Activated CD8-positive, alpha-beta memory T cell treated with anti-CD3 and anti-CD28 coated beads for 48 hours (primary cell): ENCODE measurements around the gene NR2E3.
"Not testable (repeated sequence)": the region's sequence is repeated elsewhere in the genome, so short reads cannot be mapped to it uniquely, and the experiment has no call there.

Experiments used
- DNase-seq, 3 experiments: peaks; one replicate each; pipeline ENCODE4 v3.0.0-alpha.2; 2020; ENCODE audit warnings: low read depth in 2 of 3, low spot score in 2 of 3

The NR2E3 gene

DNA sequence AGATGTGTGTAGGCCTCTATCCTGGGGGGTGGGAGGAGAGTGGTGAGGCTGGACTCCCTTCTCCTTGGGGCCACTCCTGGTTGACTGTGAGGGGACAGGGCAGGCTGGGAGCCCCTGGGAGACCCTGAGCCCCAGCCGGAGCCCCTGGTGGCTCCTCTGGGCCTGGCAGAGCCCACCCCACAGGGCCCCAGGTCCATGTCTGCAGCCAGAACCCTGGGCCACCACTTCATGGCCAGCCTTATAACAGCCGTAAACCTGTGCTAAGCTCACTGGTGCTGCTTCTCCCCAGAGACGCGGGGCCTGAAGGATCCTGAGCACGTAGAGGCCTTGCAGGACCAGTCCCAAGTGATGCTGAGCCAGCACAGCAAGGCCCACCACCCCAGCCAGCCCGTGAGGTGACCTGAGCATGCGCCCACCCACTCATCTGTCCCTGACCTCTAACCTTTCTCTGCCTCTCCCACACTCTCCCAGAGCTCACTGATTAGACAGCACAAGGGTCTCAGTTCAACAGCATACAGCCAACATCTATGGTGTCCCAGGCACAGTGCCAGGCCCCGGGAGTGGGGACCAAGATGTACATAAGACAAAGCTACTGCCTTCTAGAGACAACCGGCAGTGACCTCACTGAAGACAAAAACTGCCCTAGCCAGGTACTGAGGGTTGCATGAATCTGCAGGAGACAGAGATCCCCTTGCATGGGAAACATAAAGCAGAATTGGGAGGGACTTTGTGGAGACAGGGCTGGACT is 3.5 kb downstream of the NR2E3 start:
- DNase-seq, result no peak

DNA sequence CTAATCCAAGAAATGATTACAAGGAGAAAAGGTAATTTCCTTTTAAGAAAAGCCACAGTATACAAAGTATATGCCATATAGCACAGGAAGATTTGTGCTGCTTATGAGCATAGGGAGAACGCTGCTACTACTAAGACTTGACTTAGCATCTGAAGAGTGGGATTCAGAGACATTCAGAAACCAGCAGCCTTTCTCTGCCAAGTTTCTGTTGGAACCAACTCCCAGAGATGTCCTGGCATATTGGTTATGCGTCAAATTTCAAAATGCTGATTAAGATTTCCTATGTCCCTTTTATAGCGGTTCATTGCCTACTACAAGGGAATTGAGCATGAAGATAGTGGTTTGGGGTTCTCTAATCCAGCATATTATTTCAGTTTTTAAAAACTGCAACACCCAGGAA is 4.9 kb downstream of the NR2E3 start:
- DNase-seq, result no peak

DNA sequence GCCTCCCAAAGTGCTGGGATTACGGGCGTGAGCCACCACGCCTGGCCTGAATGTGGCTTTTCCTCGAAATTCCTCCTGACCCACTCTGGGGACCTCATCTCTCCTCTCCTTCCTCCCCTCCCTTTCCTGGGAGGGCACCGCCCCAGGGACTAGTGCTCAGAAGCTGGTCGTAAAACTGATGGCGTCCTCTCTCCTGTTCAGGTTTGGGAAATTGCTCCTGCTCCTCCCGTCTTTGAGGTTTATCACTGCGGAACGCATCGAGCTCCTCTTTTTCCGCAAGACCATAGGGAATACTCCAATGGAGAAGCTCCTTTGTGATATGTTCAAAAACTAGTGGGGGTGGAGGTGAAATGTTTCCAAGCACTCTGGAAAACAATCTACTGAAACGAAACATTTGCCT is 7.0 kb downstream of the NR2E3 start:
- no peak for DNase-seq

DNA sequence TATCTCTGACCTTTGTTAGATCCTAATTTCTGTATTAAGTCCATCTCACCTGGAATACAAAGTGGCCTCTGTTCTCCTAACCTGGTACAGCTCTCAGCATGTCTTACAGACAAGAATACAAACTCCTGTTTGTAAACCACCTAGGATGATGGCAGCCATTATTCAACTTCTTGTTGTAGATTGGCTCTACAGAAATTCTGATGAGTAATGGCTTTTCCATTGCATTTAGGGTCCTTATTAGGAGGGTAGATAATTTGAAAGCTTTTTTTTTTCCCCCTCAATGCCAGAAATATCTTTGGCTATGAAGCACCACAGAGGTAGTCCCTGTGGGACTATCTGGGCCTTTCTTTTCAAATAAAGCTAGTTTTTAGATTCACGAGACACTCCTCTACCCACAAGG is 9.8 kb downstream of the NR2E3 start:
- DNase-seq, result no peak

DNA sequence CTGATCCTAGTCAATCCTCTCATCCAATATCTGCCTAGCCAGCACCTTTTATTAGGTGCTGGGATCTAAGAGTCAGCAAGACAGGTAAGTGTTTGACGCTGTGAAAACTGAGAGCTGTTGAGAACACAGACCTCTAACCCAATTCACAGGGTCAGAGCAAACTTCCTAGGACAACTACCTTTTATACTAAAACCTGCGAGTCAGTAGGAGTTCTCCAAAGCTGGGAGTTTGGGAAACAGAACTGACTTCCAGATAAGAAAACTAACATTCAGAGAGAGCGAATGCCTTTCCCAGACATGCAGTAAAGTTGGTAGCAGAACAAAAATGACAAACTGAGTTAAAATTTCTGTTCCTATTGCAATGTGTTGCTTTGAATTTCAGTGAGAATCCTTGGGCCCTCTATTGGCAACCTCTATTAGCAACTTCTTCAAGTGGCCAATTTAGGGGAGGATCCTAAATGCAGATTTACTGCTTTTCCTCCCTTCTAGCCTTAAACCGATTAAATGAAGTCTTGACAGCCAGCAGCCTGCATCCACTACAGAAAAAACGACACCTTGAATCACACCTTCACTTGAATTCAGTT is 11.3 kb downstream of the NR2E3 start:
- no peak for DNase-seq

DNA sequence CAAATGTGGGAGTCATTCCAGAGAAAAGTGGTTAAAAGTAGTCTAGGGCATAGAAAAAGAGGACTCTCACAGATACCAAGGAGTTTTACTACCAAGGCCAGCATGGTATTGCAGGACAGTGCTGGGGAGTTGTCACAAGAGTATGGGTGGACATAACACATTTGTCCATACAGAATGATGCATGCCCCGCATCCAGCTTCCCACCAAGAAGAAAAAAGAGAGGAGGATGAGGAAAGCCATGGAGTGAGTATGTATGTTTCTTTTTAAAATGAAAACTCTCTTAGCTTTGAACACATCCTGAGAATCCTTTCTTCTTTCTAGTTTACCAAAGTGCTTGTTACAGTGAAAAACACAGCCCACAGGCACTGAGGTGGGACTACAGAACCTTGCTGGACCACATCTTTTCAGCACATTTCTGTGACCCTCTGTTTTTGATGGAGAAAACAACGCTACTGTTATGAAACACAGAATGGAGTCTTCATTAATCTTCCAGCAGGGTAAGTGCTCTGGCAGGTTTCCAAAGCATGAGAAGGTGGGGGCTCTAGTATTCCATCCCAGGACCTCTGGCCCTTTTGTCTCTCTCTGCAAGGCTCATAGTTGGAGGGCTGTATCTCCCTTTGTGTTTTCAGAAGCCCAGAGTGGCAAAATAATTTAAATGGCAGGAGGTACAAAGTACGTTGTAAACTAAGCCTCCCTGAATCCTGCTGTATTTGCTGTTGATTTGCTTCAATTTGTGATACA is 12.7 kb downstream of the NR2E3 start:
- DNase-seq, result no peak

DNA sequence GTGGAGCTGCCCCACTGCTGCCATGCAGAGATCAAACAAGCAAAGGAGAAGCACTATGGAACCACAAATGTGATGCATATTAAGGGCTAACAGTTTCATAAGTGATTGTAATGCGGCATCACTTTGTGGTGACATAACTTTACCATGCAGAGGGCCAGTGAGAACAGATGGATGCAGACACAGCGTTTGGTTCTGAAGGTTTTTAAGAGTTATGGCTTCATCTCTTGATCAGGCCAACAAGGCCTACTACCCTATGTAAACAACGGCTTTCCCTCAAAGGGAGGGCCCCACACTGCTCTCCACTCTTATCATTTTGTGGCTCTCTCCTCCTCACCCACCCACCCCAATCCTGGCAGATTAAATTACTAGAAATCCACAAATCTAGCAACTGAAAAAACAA is 13.4 kb downstream of the NR2E3 start:
- DNase-seq, result no peak

DNA sequence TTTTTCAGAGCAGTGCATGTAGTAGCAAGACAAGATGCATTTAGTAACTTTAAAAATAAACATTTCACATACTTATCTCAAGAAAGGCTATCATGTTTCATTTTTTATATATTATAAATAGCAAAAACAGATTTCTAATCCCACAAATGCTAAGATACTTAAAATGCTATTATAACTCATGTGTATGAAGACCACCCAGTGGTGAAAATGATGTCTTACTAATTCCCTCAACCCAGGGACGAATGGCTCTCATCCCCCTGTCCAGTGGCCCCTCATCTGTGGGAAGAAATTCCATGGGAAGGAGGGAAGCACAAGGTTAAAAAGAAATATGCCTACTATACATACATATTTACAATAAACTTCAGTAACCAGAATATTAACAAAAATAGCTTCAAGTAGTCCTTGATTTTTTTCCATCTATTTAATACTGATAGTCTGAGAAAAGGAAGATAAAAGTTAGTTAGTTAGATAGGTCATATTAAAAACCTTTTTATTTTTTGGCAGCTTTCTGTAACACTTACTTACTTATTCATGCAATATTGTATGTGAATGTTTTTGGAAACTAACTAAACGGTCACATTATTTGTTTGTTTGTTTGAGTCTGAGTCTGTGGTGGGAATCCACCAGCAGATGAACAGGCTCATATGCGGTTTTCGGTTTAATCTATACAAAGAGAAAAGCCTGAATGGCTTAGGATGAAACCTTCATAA is 14.8 kb downstream of the NR2E3 start:
- no peak for DNase-seq

DNA sequence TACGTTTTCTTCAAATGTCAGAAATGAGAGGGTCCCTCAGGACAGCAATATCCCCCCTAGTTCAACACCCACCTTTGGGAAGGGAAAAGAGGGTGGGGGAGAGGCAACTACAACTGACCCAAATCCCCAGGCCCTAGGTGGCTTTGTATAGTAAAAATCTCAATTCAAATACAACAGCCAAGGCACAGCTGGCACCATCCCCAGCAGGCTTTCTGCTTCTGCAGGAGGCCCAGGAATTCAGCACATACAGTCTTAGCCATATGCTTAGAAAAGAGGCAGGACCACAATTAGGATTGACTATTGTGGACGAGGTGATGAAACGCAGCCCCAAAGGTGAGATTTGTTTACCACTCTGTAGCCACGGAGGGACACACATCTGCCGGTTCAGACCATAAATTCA is 15.8 kb downstream of the NR2E3 start:
- no peak for DNase-seq

DNA sequence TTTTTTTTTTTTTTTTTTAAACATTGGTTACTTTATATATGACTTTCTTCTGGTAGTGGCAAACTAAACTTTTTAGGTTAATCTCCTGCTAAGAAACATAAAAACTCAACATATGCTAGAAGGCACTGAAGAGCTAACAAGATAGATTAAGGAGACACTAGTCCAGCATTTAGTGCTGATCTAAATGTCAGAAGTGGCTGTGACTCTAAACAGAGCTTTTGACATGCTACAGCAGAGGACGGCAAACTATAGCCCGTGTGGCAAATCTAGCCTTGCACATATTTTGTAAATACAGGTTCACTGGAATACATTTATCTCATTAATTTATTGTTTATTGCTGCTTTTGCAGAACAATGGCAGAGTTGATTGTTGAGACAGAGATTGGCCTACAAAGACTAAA is 20.6 kb downstream of the NR2E3 start:
- DNase-seq, result no peak

DNA sequence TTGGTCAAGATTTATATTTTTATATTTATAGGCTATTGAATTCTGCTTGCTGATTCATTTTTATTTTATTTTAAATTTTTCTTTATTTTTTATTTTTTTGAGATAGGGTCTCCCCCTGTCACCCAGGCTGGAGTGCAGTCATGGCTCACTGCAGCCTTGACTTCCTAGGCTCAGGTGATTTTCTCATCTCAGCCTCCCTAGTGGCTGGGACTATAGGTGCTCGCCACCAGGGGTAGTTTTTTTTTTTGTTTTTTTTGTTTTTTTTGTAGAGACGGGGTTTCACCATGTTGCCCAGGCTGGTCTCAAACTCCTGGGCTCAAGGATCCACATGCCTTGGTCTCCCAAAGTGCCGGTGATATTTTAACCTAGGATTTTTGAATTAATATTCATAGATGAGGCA is 31.2 kb downstream of the NR2E3 start:
- DNase-seq, result no peak

DNA sequence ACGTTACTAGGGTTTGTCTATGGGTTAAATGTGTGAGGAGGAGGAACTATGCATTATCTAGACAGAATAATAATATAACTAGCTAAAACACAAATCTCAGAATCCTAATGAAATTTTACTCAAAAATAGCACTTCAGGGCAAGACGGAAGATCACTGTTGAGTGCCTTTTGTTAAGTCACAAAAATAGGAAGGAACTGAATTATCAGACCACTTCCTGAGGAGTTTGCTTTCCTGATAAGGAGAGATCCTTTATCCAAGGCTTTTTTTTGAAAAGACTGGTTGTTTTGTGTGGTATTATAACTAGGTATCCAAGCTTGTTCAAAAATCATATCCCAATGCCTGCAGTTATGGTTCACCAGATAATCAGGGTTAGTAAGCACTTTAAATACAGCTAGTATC is 34.6 kb downstream of the NR2E3 start:
- no peak for DNase-seq

DNA sequence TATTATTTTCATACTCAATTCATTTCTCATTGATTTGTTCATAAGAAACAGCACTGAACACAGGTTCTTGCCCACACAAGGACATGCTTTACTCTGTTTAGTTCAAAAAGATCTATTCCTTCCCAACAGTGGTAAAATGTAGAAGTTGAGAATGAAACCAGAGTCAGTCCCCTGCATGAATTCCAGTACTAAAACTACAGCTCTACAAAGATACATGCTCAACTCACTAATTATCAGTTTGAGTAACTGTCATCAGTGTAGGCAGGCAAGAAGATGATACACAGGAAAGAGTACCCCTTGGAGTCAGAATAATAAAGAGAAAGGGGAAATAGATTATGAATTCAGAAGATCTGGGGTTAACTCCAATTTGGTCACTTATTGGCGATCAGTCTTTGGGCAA is 43.2 kb downstream of the NR2E3 start:
- no peak for DNase-seq

DNA sequence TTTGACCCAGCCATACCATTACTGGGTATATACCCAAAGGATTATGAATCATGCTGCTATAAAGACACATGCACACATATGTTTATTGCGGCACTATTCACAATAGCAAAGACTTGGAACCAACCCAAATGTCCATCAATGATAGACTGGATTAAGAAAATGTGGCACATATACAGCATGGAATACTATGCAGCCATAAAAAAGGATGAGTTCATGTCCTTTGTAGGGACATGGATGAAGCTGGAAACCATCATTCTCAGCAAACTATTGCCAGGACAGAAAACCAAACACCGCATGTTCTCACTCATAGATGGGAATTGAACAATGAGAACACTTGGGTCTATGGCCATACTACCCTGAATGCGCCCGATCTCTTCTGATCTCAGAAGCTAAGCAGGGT is 47.9 kb downstream of the NR2E3 start:
- not testable (repeated sequence) for DNase-seq
